Posterior cingulate gyrus (tissue), 11 donors: ENCODE data around the gene BRMS1L.

Experiments used
- DNase-seq, 10 donors: peaks; one replicate each; pipeline versions ENCODE4 v3.0.0 to v3.0.0-alpha.2; 2020 to 2021; ENCODE audit warnings: mixed read lengths in 3 of 10
- intact Hi-C: fragments of 100-400 bp; cut with DNase I; formaldehyde crosslinking; loops from one replicate; pipeline ENCODE4 v1.15.1; 2023

Gene BRMS1L

DNA sequence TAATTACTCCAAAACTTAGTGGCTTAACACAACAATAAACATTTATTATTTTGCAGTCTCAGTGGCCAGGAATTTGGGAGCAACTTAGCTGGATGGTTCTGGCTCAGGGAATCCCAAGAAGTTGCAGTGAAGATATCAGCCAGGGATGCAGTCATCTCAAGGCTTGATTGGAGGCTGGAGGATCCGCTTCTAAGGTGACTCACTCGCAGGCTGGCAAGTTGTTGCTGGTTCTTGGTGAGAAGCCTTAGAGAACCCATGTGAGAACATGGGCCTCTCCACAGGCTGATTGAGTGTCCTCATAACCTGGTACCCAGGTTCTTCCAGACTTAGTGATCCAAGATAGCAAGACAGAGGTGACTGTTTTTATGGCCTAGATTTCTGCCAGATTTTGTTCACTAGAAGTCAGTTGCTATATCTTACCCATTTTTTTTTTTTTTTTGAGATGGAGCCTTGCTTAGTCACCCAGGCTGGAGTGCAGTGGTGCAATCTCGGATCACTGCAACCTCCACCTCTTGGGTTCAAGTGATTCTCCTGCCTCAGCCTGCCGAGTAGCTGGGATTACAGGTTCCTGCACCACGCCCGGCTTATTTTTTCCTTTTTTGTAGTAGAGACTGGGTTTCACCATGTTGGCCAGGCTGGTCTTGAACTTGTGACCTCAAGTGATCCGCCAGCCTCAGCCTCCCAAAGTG, 32.5 kb downstream of the BRMS1L start:
- intact Hi-C loops: no loop called here
- DNase-seq: no peak

GRCh38 chr14:35861204-35861868, 35.2 kb downstream of the BRMS1L start:
- no peak for DNase-seq
- intact Hi-C loops: no loop called here

DNA sequence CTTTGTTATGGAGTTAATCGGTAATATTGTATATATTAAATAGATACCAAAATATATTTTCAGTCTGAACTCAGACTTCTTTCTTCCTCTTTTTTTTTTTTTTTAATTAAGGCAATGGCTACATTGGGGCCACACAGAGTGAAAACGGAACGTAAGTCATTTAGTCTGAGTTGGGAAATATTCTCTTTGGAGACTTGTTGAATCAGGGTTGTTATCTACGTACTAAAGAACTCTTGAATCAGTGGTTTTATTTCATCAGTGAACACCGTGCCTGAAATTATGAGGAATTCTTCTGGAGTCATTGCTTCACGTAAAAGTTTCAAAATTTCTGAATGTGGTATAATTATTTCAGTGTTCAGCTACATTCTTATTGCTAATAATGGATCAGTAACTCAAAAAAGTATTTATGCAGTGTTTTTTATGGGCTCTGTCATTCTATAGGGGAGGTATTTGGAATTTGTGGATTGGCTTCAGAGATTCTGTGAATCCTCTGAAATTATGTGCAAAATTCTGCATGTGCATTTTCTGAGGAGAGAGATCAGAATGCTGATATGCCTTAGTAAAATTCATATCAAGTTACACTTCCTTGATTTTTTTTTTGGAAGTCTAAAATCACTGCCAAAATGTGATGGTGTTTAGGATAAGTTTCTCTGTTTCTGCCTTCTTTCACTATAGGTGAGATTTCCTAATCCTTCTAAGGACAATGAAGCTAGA, 39.6 kb downstream of the BRMS1L start:
- DNase-seq: no peak
- intact Hi-C loops: no loop called here

- intact Hi-C loops: no loop called here
- DNase-seq: no peak
These were observed 40.6 kb downstream of the BRMS1L start for GRCh38 chr14:35866595-35867279.

GRCh38 chr14:35867280-35867629, 41.1 kb downstream of the BRMS1L start:
- DNase-seq: no peak
- intact Hi-C loops: no loop called here

GRCh38 chr14:35875296-35875695, 49.2 kb downstream of the BRMS1L start:
- no peak for DNase-seq
- intact Hi-C loops: no loop called here

DNA sequence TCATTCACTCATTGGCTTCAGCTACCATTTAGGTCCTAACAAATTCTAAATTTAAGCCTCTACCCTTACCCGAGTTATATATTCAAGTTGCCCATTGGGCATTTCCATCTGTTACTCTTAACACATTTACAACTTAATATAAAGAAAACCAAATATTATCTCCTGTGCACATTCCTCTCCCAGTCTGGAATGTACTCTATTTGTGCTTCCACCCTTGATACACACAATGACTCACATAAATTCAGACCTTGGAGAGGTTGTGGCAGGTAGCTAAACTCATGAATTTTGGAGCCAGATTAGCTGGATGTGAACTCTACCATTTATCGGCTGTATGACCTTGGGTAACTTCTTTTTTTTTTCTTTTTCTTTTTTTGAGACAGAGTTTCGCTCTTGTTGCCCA, 51.1 kb downstream of the BRMS1L start:
- intact Hi-C loops: no loop called here
- DNase-seq: no peak

GRCh38 chr14:35878272-35879150, 52.4 kb downstream of the BRMS1L start:
- intact Hi-C loops: loop anchor here (2.0 kb wide), 1 partner anchor 496 kb away; no protein-coding TSS in a partner anchor
- no peak for DNase-seq

DNA sequence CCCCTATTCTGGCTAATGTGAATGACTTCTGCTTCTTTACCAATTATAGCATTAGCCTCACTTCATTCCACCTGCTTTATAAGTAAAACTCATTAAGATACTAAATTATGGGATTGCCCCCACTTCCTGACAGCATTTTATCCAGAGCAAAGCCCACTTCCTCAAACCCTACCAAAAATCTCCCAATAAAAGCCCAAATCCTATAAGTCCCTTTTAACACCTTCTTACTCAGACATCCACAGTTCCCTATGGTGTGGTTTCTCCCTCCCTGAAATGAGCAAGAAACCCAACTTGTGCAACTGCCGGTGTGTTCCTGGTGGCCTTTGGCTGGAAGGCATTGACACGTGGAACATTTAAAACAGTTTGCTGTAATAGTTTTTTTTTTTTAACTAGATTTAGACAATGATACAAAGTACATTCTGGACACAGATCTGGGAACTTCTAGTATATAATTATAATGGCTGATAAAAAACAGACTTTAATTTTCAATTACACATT, 53.1 kb downstream of the BRMS1L start:
- DNase-seq: no peak
- intact Hi-C loops: loop anchor here (2.0 kb wide), 1 partner anchor 496 kb away; no protein-coding TSS in a partner anchor

GRCh38 chr14:35879654-35880249, 53.6 kb downstream of the BRMS1L start:
- no peak for DNase-seq
- intact Hi-C loops: loop anchor here (2.0 kb wide), 1 partner anchor 495 kb away; no protein-coding TSS in a partner anchor

- intact Hi-C loops: no loop called here
- DNase-seq: no peak
These were observed 55.1 kb downstream of the BRMS1L start for GRCh38 chr14:35881280-35881679.

DNA sequence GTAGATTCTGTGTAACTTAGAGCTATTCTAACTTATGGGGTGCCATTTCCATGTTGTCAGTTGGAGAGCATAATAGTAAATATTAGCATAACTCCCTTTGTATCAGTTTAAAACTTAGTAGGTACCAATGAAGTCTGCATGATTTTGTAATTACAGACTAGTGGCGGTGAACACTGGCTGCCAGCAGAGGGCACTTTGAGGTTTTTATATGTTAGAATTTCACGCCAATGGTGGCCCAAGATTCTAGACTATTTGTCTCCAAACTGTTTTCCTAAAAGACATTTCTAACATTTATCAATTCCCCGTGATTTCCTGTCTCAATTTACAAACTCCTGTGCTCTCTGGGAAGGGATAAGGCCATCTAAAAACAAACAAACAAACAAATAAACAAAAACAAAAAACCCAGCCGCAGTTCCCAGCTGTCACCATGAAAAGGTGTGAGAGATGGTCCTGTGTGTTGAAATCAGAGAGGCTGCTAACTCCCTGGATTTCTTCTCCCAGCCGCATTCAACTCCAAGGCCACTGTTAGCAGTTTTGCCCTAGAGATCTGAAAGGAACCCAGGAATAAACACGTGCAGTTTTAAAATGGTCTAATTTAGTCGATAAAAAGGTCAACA, 57.6 kb downstream of the BRMS1L start:
- intact Hi-C loops: loop anchor here (1.0 kb wide), 2 partner anchors 186 to 673 kb away; no protein-coding TSS in a partner anchor
- peak in 6 of 10 donors; percentile 36 to 91 (median 59) for DNase-seq

- DNase-seq: no peak
- intact Hi-C loops: loop anchor here (10.0 kb wide), 1 partner anchor 54 kb away; no protein-coding TSS in a partner anchor
These were observed 64.2 kb downstream of the BRMS1L start for GRCh38 chr14:35890308-35890707.

DNA sequence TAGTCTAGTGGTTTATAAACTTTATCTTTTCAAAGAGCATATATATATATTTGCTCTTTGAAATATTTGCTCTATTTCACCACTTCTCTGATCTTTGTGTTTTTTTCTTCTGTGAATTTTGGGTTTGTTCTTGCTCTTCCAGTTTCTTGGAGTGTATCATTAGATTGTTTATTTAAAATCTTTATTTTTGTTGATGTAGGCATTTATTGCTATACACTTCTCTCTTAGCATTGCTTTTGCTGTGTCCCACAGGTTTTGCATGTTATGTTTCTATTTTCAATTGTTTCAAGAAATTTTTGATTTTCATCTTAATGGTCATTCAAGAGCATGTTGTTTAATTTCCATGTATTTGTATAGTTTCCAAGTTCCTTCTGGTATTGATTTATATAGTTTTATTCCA, 69.1 kb downstream of the BRMS1L start:
- intact Hi-C loops: loop anchor here (10.0 kb wide), 1 partner anchor 50 kb away; no protein-coding TSS in a partner anchor
- DNase-seq: no peak

- intact Hi-C loops: loop anchor here (10.0 kb wide), 1 partner anchor 47 kb away; no protein-coding TSS in a partner anchor
- DNase-seq: peak; percentile 57 to 98 (median 72)
These were observed 71.5 kb downstream of the BRMS1L start for GRCh38 chr14:35897616-35898111.

DNA sequence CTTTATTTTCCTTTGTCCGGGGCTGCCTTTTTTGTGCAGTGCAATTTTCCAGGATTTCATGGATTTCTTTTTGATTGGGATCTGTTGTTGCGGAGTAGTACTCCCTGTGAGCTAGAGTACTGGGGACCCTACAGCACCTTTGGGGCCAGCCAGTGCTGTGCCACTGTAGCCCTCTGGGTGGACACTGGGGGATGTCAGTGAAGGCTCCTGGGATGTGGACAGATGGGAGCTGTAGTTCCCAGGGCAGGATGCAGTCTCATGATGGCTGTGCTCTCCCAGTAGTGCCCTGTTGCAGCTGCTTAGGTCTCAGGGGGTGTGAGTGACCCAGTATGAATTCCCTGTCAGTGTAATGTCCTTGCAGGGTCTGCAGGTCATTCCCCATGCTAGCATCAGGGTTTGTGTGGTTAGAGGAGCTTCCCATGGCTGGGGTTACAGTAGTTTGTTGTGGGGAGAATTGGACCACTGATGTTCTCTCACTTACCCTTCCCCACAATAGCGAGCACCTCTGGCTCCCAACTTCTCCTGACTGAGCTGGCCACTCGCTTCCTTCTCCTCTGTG, 72.2 kb downstream of the BRMS1L start:
- DNase-seq: peak in 6 of 10 donors; percentile 20 to 93 (median 42)
- intact Hi-C loops: loop anchor here (10.0 kb wide), 1 partner anchor 47 kb away; no protein-coding TSS in a partner anchor

DNA sequence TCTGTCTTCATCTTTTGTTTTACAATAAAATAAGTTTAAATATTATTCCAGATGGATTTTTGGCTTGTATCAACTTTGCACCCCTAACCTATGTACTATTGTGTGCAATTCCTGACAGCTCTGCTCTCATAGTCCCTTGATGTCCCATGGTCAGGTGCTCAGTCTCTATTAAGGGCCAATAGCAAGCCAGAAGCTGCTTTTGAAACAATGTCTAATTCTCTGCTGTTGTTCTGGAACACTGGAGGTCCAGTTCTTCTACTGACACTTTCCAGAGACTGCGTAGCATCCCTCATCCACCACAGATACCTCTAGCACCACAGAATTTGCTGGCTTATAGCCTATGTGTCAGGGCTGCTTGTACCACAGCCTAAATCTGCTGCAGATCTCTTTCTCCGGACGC, 74.6 kb downstream of the BRMS1L start:
- no peak for DNase-seq
- intact Hi-C loops: no loop called here

- intact Hi-C loops: no loop called here
- no peak for DNase-seq
These were observed 83.5 kb downstream of the BRMS1L start for GRCh38 chr14:35909665-35910064.
